NCI-H146 treated with DMSO at 0.1 percent for 48 hours (cell line): ENCODE measurements around the gene PLXNA2.

Experiments
- DNase-seq: peaks from one replicate; lab custom pipeline; 2025; ENCODE audit not compliant: unreplicated experiment; lab: John Stamatoyannopoulos, UW

PLXNA2 gene

GRCh38 chr1:208078752-208079151 is 165.4 kb downstream of the PLXNA2 start:
- DNase-seq: no peak

GRCh38 chr1:208077232-208078075 is 166.7 kb downstream of the PLXNA2 start:
- peak; percentile 75 for DNase-seq

GRCh38 chr1:208074353-208074752 is 169.8 kb downstream of the PLXNA2 start:
- DNase-seq: no peak

- no peak for DNase-seq
Observed at GRCh38 chr1:208071435-208072031, 172.7 kb downstream of the PLXNA2 start.

GRCh38 chr1:208069908-208070307 is 174.3 kb downstream of the PLXNA2 start:
- no peak for DNase-seq

GRCh38 chr1:208069317-208069716 is 174.9 kb downstream of the PLXNA2 start:
- peak; percentile 72 for DNase-seq

- DNase-seq: no peak
Observed at GRCh38 chr1:208068908-208069307, 175.3 kb downstream of the PLXNA2 start.

- DNase-seq: no peak
Observed at GRCh38 chr1:208068407-208068806, 175.8 kb downstream of the PLXNA2 start.

GRCh38 chr1:208066583-208066982 is 177.6 kb downstream of the PLXNA2 start:
- DNase-seq: no peak

GRCh38 chr1:208065862-208066261 is 178.3 kb downstream of the PLXNA2 start:
- DNase-seq: no peak

GRCh38 chr1:208061632-208062031 is 182.6 kb downstream of the PLXNA2 start:
- DNase-seq: no peak

- DNase-seq: no peak
Observed at GRCh38 chr1:208061118-208061517, 183.1 kb downstream of the PLXNA2 start.

- DNase-seq: no peak
Observed at GRCh38 chr1:208060215-208060869, 183.8 kb downstream of the PLXNA2 start.

- DNase-seq: no peak
Observed at GRCh38 chr1:208059409-208060001, 184.7 kb downstream of the PLXNA2 start.

- no peak for DNase-seq
Observed at GRCh38 chr1:208058756-208059155, 185.4 kb downstream of the PLXNA2 start.

- no peak for DNase-seq
Observed at GRCh38 chr1:208058267-208058666, 185.9 kb downstream of the PLXNA2 start.

GRCh38 chr1:208057056-208057455 is 187.1 kb downstream of the PLXNA2 start:
- DNase-seq: no peak

GRCh38 chr1:208055535-208055934 is 188.6 kb downstream of the PLXNA2 start:
- no peak for DNase-seq

- DNase-seq: peak; percentile 17
Observed at GRCh38 chr1:208054911-208055379, 189.2 kb downstream of the PLXNA2 start.

- no peak for DNase-seq
Observed at GRCh38 chr1:208054485-208054884, 189.7 kb downstream of the PLXNA2 start.

GRCh38 chr1:208053661-208054060 is 190.5 kb downstream of the PLXNA2 start:
- DNase-seq: no peak
